Hepatic stellate cell (primary cell): Measurements from ENCODE around the gene CHMP5.

ENCODE experiments used
- DNase-seq: peaks from one replicate; pipeline ENCODE4 v3.0.0; 2011; ENCODE audit warnings: low spot score

Gene CHMP5

DNA sequence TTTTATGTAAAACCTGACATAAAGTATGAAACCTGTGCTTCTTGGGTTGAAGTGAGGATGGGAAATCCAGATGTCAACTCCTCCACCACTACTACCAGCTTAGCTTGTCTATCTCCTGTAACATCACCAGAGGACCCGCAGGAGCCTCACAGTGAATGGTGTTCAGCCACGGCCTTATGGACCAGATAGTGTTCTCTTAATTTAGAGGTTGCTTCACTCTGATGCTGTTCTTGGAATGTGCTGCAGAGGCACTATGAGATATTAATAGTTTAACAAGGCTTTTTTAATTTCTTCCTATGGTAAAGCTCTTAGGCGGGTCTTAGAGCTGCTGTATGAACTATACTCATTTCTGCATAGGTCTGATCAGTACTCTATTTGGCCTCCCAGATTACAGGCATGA lies 53.4 kb downstream of the CHMP5 start:
- no peak for DNase-seq

DNA sequence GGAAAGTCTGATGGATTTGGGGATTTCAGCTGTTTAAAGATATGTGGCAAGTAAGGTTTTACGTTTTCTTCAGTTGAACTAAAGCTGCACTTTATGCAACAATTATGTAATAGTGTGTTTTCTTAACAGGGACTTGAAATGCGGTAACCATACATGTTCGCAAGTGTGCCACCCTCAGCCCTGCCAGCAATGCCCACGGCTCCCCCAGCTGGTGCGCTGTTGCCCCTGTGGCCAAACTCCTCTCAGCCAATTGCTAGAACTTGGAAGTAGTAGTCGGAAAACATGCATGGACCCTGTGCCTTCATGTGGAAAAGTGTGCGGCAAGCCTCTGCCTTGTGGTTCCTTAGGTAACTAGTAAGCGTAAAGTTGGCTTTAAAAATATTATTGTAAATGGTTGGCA lies 53.9 kb downstream of the CHMP5 start:
- DNase-seq = no peak

DNA sequence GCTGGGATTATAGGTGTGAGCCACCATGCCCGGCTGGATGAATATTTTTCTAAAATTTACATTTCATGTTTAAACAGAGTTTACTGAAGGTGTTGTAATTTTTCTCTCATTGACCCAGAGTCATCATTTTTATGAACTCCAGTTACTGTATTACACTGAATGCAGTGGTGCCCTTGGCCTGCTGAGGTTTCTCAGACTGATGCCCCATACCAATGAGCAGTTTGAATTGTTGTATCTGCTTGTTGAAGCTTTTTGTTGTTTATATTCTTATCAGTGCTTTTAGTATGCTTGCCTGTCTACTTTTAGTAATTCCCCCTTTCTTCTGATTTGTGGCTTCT lies 55.4 kb downstream of the CHMP5 start:
- no peak for DNase-seq

DNA sequence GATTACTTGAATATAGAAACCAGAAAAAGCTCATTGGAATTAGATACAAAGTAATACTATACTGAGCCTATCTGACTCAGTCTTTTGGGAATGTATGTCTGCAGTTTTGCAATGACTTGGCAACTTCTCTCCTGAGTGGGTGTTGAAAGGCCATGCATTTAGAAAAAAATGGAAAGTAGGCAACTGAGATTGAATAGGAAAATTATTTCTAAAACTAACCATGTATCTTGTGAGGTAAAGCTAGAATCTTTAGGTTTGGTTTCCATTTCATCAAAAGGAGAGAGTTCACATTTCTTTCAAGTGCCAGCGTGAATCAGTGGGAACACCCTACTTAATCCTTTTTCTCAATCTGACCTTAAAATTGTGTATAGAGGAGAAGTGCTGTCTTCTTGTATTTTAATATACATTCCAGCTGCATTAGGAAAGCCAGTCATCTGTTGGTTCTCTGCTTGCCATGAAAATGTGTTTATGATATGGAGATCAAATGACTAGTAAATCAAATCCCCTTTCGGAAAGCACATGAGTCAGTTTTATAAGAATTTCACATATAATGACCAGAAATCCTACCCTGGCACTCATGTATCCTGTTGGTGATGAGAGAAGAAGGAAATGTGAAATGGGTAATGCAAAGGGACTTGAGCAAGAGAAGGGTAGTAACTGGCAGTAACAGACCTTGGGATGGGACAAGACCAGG lies 55.9 kb downstream of the CHMP5 start:
- peak; percentile 73 for DNase-seq

DNA sequence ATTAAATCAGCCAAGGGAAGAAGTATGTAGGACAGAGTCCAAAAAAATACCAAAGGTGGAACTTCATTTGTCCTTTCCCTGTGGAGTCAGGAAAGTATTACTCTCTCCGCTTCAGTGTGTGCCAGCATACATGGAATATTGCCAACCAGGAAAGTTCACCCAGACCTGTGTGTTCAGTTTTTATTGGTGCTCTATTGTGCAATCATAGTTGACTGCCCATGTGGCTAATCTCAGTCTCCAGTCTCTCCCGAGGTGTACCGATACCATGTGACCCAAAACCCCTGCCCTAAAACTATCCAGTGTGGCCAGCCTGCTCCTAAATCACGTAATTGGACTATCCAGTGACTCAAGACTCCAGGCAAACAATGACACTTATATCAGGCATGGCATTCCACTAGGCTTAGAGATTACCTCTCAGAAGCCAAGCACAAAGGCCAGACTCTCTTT lies 64.3 kb downstream of the CHMP5 start:
- DNase-seq = peak; percentile 50

DNA sequence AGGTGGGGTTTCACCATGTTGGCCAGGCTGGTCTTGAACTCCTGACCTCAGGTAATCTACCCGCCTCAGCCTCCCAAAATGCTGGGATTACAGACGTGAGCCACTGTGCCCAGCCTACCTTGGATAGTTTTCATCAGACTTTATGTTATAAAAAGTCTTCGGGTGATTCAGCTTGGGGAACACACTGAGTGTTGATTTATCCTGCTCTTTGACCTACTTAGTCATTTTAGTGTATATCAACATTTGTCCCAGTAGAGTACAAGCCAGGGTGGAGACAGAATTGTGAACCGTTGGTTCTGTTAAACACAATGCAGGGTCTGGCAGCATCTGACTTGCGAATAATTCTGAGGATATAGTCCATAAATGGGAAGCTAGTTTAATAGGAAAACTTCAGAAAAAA lies 65.1 kb downstream of the CHMP5 start:
- DNase-seq = peak; percentile 52

DNA sequence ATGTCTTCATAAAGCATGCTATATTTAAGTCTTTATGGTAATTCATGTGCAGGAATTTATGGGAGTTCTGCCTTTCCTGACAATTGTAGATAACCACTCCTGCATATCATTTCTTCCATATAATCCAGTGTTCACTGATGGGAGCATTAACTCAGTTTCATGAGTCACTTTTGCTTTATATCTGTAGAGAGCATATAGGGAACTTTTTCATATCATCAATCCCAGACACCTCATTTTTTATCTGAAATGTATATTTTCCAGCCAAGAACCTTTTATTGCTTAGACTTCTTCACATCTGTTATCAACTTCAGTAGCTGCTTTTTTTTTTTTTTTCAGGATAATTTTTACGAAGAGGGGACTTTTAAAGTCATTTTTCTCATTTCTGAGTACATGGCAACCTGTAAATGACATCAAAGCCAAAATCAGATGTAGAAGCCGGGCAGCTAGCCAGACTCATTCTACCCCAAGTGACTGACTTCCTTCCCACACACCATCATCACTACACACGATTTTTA lies 66.6 kb downstream of the CHMP5 start:
- DNase-seq = no peak
